ENCODE data around the gene CYP26C1. TPM values are rescaled to one million over a fixed set of nuclear protein-coding genes. Genes with fewer than 3 reads are reported as not detected.
A peak's percentile ranks its signal among the peaks of the same experiment; 100 is the strongest.

CYP26C1 gene
- total and polyA plus RNA-seq, 9 of the 15 experiments (the other 6 are each of a cell fraction or from before 2014, with no cell fraction given) = 0.07 to 0.09 (median 0.07) TPM; not detected in 6

GRCh38 chr10:93071674-93072224 lies 11.2 kb downstream of the CYP26C1 start (continued):
- TF ChIP-seq ZNF695 (CRISPR knock-in tag; IDR thresholded peaks at IDR 0.05) = no peak
- TF ChIP-seq ATF3 (IDR thresholded peaks at IDR 0.05) = no peak
- TF ChIP-seq ATF3 (CRISPR knock-in tag; conservative IDR thresholded peaks at IDR 0.05) = no peak
- peak; percentile 71; the same call in 1 of the 2 replicates for TF ChIP-seq FOXJ2 (tag; IDR thresholded peaks at IDR 0.05)
- TF ChIP-seq VEZF1 (CRISPR knock-in tag; IDR thresholded peaks at IDR 0.05) = peak; percentile 76
- peak; percentile 72; the same call in 1 of the 2 replicates for TF ChIP-seq SOX6 (IDR thresholded peaks at IDR 0.05)
- peak in 1 of 2 experiments; percentile 51; a peak in 1 of 4 replicates for TF ChIP-seq FOXA3 (CRISPR knock-in tag; conservative IDR thresholded peaks at IDR 0.05 in 1 of 2, IDR thresholded peaks at IDR 0.05 in 1 of 2)
- TF ChIP-seq EP400 (IDR thresholded peaks at IDR 0.05) = peak; percentile 46; the same call in 1 of the 2 replicates
- peak; percentile 49; the same call in 1 of the 2 replicates for TF ChIP-seq CTBP1 (IDR thresholded peaks at IDR 0.05; ENCODE audit: borderline replicate concordance)
- TF ChIP-seq CBFA2T3 (IDR thresholded peaks at IDR 0.05) = peak; percentile 63
- 0 out of 2 replicates have a peak, but pooled peaks have one; percentile 51 for TF ChIP-seq FOXP4 (CRISPR knock-in tag; IDR thresholded peaks at IDR 0.05; ENCODE audit: borderline replicate concordance)
- TF ChIP-seq ZBTB17 (CRISPR knock-in tag; IDR thresholded peaks at IDR 0.05) = 0 out of 2 replicates have a peak, but pooled peaks have one; percentile 35
- TF ChIP-seq POLR2A (conservative IDR thresholded peaks at IDR 0.05) = peak; percentile 70
- TF ChIP-seq CCNT2 (IDR thresholded peaks at IDR 0.05; ENCODE audit: borderline replicate concordance, extremely low read depth, insufficient read length, low read depth, low read length) = peak; percentile 82
- no peak for TF ChIP-seq XRCC5 (IDR thresholded peaks at IDR 0.05; ENCODE audit: low read depth, low read length)
- peak; percentile 73 for TF ChIP-seq RBFOX2 (IDR thresholded peaks at IDR 0.05; ENCODE audit: low read depth, low read length)
- peak; percentile 29 for TF ChIP-seq TAF1 (IDR thresholded peaks at IDR 0.05; ENCODE audit: control insufficient read depth, extremely low read depth, insufficient read depth, low read length, severe bottlenecking)
- no peak for TF ChIP-seq SREBF1 (IDR thresholded peaks at IDR 0.05; ENCODE audit: borderline replicate concordance, low read depth, low read length)
- TF ChIP-seq HDAC2 (IDR thresholded peaks at IDR 0.05) = peak; percentile 20; the same call in 1 of the 2 replicates
- TF ChIP-seq ZNF316 (IDR thresholded peaks at IDR 0.05) = no peak
- TF ChIP-seq NCOR1 (IDR thresholded peaks at IDR 0.05) = peak; percentile 84
- no peak for TF ChIP-seq SIX5 (IDR thresholded peaks at IDR 0.05; ENCODE audit: borderline replicate concordance in 1 of 2, insufficient read depth in 1 of 2, low read depth in 1 of 2, low read length in 2 of 2)
- TF ChIP-seq RAD21 (CRISPR knock-in tag; conservative IDR thresholded peaks at IDR 0.05 in 1 of 2, IDR thresholded peaks at IDR 0.05 in 1 of 2) = peak in 1 of 2 experiments; percentile 15; a peak in 1 of 4 replicates
- peak; percentile 32 for TF ChIP-seq RBBP5 (IDR thresholded peaks at IDR 0.05; ENCODE audit: borderline replicate concordance, insufficient read depth, low read length, poor library complexity, severe bottlenecking)
- 0 out of 2 replicates have a peak, but pooled peaks have one; percentile 5 for TF ChIP-seq NFIC (IDR thresholded peaks at IDR 0.05)

Measured in K562 (cell line).